Astrocyte (in vitro differentiated cells and primary cell): ENCODE results near the gene TICAM1.

ENCODE experiments used
- EZH2 ChIP-seq: IDR thresholded peaks from 2 replicates; pipeline ENCODE4 v1.6.1; 2012; ENCODE audit warnings: mild to moderate bottlenecking, low read length, inconsistent platforms; ENCODE audit not compliant: insufficient read depth
- TF ChIP-seq, protein P1 (sequence below): IDR thresholded peaks from 2 replicates; pipeline ENCODE4 v1.5.1; 2011; ENCODE audit warnings: low read depth, mild to moderate bottlenecking, inconsistent platforms, low read length, moderate library complexity; ENCODE audit not compliant: insufficient read depth

- TF ChIP-seq, protein P1, sequence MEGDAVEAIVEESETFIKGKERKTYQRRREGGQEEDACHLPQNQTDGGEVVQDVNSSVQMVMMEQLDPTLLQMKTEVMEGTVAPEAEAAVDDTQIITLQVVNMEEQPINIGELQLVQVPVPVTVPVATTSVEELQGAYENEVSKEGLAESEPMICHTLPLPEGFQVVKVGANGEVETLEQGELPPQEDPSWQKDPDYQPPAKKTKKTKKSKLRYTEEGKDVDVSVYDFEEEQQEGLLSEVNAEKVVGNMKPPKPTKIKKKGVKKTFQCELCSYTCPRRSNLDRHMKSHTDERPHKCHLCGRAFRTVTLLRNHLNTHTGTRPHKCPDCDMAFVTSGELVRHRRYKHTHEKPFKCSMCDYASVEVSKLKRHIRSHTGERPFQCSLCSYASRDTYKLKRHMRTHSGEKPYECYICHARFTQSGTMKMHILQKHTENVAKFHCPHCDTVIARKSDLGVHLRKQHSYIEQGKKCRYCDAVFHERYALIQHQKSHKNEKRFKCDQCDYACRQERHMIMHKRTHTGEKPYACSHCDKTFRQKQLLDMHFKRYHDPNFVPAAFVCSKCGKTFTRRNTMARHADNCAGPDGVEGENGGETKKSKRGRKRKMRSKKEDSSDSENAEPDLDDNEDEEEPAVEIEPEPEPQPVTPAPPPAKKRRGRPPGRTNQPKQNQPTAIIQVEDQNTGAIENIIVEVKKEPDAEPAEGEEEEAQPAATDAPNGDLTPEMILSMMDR = peak; percentile 99
- no peak for TF ChIP-seq EZH2
These were observed 40.1 kb downstream of the TICAM1 start, which contains the start of gene FEM1A for GRCh38 chr19:4791183-4792018.
